Ascending aorta (tissue), 2 donors: ENCODE data around the gene TRAF3IP3. TPM values are rescaled to one million over a fixed set of nuclear protein-coding genes. Genes with fewer than 3 reads are reported as not detected.
"Not testable (repeated sequence)": the region's sequence is repeated elsewhere in the genome, so short reads cannot be mapped to it uniquely, and the experiment has no call there.

ENCODE experiments used
- DNase-seq, 2 donors: peaks; one replicate each; pipeline ENCODE4 v3.0.0-alpha.2; 2019; ENCODE audit warnings: low spot score in 2 of 2
- H3K27ac ChIP-seq, 2 donors: fragments of 200-600 bp; sonication (generic); one replicate each; pipeline ENCODE4 v1.5.1; 2016 to 2017; ENCODE audit warnings: mild to moderate bottlenecking in 1 of 2
- H3K27me3 ChIP-seq: fragments of 200-600 bp; sonication (generic); one replicate; pipeline ENCODE4 v1.5.1; 2017
- H3K36me3 ChIP-seq, 2 donors: fragments of 200-600 bp; sonication (generic); one replicate each; pipeline ENCODE4 v1.5.1; 2016
- H3K4me1 ChIP-seq, 2 donors: fragments of 200-600 bp; sonication (generic); one replicate each; pipeline ENCODE4 v1.5.1; 2016 to 2017; ENCODE audit warnings: mild to moderate bottlenecking in 1 of 2
- H3K4me3 ChIP-seq, 2 donors: fragments of 200-600 bp; sonication (generic); one replicate each; pipeline ENCODE4 v1.5.1; 2016 to 2017; ENCODE audit warnings: mild to moderate bottlenecking in 1 of 2
- H3K9me3 ChIP-seq, 2 donors: fragments of 200-600 bp; sonication (generic); one replicate each; pipeline ENCODE4 v1.5.1; 2016
- intact Hi-C: fragments of 100-400 bp; cut with DNase I; formaldehyde crosslinking; loops from one replicate; pipeline ENCODE4 v1.15.1; 2023
- total RNA-seq: library from RNA; depleted of rRNA; stranded (reverse); fragments of >200 nt; gene quantifications from one replicate; pipeline ENCODE4 v1.1.0, GENCODE V29; 2016
- TF ChIP-seq, protein P1 (sequence below), 3 experiments: fragments of 200-600 bp in 2 of 3; fragments of 450-650 bp in 1 of 3; sonication (generic) in 2 of 3; IDR thresholded peaks; one replicate each; pipeline ENCODE4 v1.5.1; 2016 to 2019; ENCODE audit warnings: antibody characterized with exemption in 3 of 3, mild to moderate bottlenecking in 1 of 3, moderate library complexity in 1 of 3

TRAF3IP3 gene
- total RNA-seq, 1 donor from 2014 or later: not detected

- Histone ChIP-seq H3K36me3 (no peaks in the 10 kb centered on the region), H3K27me3 (no peaks in the 10 kb centered on the region), H3K9me3 (no peaks in the 10 kb centered on the region), H3K4me1 (peaks cover 0 to 4% of the 10 kb centered on the region in 2 donors), H3K4me3 (no peak overlapping the region), H3K27ac (no peak overlapping the region)
- DNase-seq: peak in 1 of 2 donors; percentile 44
- TF ChIP-seq, protein P1, sequence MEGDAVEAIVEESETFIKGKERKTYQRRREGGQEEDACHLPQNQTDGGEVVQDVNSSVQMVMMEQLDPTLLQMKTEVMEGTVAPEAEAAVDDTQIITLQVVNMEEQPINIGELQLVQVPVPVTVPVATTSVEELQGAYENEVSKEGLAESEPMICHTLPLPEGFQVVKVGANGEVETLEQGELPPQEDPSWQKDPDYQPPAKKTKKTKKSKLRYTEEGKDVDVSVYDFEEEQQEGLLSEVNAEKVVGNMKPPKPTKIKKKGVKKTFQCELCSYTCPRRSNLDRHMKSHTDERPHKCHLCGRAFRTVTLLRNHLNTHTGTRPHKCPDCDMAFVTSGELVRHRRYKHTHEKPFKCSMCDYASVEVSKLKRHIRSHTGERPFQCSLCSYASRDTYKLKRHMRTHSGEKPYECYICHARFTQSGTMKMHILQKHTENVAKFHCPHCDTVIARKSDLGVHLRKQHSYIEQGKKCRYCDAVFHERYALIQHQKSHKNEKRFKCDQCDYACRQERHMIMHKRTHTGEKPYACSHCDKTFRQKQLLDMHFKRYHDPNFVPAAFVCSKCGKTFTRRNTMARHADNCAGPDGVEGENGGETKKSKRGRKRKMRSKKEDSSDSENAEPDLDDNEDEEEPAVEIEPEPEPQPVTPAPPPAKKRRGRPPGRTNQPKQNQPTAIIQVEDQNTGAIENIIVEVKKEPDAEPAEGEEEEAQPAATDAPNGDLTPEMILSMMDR (IDR thresholded peaks at IDR 0.05): no peak
- intact Hi-C loops: no loop called here
Observed at GRCh38 chr1:209790286-209791193, 34.7 kb downstream of the TRAF3IP3 start.

DNA sequence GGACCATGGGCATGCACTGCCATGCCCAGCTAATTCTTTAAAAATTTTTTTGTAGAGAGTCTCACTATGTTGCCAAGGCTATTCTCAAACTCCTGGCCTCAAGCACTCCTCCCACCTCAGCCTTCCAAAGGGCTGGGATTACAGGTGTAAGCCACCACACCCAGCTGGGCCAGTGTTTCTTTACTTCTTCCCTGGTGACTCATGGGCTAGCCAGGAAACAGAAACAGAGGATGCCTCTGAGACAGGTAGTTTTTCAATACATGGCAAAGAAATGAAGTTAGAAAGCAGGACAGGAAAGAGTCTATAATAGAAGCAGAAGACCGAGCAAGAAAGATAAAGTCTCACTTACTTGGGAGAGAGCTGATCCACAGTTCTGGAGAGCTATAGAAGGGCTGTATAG, 36.1 kb downstream of the TRAF3IP3 start:
- H3K27me3 ChIP-seq: no peaks in the 10 kb centered on the region

DNA sequence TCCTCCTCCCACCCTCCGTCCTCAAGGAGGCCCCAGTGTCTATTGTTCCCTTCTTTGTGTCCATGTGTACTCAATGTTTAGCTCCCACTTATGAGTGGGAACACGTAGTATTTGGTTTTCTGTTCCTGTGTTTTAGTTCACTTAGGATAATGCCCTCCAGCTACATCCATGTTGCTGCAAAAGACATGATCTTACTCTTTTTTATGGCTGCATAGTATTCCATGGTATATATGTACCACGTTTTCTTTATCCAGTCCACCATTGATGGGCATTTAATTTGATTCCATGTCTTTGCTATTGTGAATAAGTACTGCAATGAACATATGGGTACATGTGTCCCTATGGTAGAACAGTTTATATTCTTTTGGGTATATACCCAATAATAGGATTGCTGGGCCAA, 37.9 kb downstream of the TRAF3IP3 start:
- DNase-seq, H3K36me3 ChIP-seq, H3K9me3 ChIP-seq, intact Hi-C loops, H3K27ac ChIP-seq, H3K4me1 ChIP-seq, H3K27me3 ChIP-seq, H3K4me3 ChIP-seq: not testable (repeated sequence)

More for the DNA sequence above, 36.1 kb downstream of the TRAF3IP3 start:
- Histone ChIP-seq H3K9me3 (no peaks in the 10 kb centered on the region), H3K4me1 (peaks cover 0 to 4% of the 10 kb centered on the region in 2 donors), H3K27ac (no peak overlapping the region), H3K36me3 (no peaks in the 10 kb centered on the region), H3K4me3 (no peak overlapping the region)
- intact Hi-C loops: no loop called here
- TF ChIP-seq, protein P1 (IDR thresholded peaks at IDR 0.05): no peak
- DNase-seq: no peak

GRCh38 chr1:209797978-209798639, 42.3 kb downstream of the TRAF3IP3 start:
- H3K36me3 ChIP-seq: no peaks in the 10 kb centered on the region
- no peak overlapping the region for H3K27ac ChIP-seq
- TF ChIP-seq, protein P1 (IDR thresholded peaks at IDR 0.05): no peak
- no peak for DNase-seq
- H3K9me3 ChIP-seq: no peaks in the 10 kb centered on the region
- H3K4me3 ChIP-seq: no peak overlapping the region
- no peaks in the 10 kb centered on the region for H3K27me3 ChIP-seq
- peaks cover 0 to 11% of the 10 kb centered on the region in 2 donors for H3K4me1 ChIP-seq
- intact Hi-C loops: no loop called here

- DNase-seq: no peak
- H3K9me3 ChIP-seq: no peaks in the 10 kb centered on the region
- no peak overlapping the region for H3K4me3 ChIP-seq
- H3K36me3 ChIP-seq: no peaks in the 10 kb centered on the region
- H3K27me3 ChIP-seq: no peaks in the 10 kb centered on the region
- peak overlapping the region; percentile 56 to 69 for H3K27ac ChIP-seq
- intact Hi-C loops: no loop called here
- H3K4me1 ChIP-seq: peaks cover 0 to 16% of the 10 kb centered on the region in 2 donors
- TF ChIP-seq, protein P1 (IDR thresholded peaks at IDR 0.05): no peak
Observed at GRCh38 chr1:209800984-209801834, 45.4 kb downstream of the TRAF3IP3 start.
